ENCODE data around the gene ZNF665. TPM values are rescaled to one million over a fixed set of nuclear protein-coding genes. Genes with fewer than 3 reads are reported as not detected.
"Not testable (repeated sequence)": the region's sequence is repeated elsewhere in the genome, so short reads cannot be mapped to it uniquely, and the experiment has no call there.

The ZNF665 gene
- total RNA-seq, 4 donors from 2014 or later, result 0.13 to 0.27 TPM; not detected in 2

GRCh38 chr19:53212703-53213320 is 19.7 kb upstream of the ZNF665 start:
- TF ChIP-seq POLR2A (IDR thresholded peaks at IDR 0.05) (no peak), CTCF (IDR thresholded peaks at IDR 0.05 in 4 of 5, conservative IDR thresholded peaks at IDR 0.05 in 1 of 5) (no peak)
- H3K4me1 ChIP-seq, result no peaks in the 10 kb centered on the region
- in situ Hi-C loops (cut with MboI; ENCODE audit: low sequenced_read_pairs in 4 of 4), result no loop called here
- intact Hi-C loops (cut with DNase I; ENCODE audit: low total_unique reads), result no loop called here
- no peak overlapping the region for H3K27ac ChIP-seq
- peaks cover 21 to 45% (median 35%) of the 10 kb centered on the region in 3 donors for H3K9me3 ChIP-seq
- no peaks in the 10 kb centered on the region for H3K27me3 ChIP-seq
- ATAC-seq (no peak), DNase-seq (no peak)
- H3K4me3 ChIP-seq, result peak overlapping the region in 1 of 4 donors; percentile 28
- peaks cover 0 to 16% of the 10 kb centered on the region in 2 donors for H3K36me3 ChIP-seq

DNA sequence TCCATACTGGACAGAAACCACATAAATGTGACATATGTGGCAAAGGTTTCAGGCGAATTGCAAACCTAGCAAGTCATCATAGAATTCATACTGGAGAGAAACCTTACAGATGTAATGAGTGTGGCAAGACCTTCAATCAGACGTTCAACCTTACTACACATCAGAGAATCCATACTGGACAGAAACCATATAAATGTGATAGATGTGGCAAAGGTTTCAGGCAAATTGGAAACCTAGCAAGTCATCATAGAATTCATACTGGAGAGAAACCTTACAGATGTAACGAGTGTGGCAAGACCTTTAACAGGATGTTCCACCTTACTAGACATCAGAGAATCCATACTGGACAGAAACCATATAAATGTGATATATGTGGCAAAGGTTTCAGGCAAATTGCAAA is 18.4 kb upstream of the ZNF665 start:
- H3K9me3 ChIP-seq, result peaks cover 21 to 45% (median 32%) of the 10 kb centered on the region in 3 donors
- H3K27me3 ChIP-seq; ATAC-seq; H3K27ac ChIP-seq; H3K4me1 ChIP-seq; intact Hi-C loops (cut with DNase I; ENCODE audit: low total_unique reads); in situ Hi-C loops (cut with MboI; ENCODE audit: low sequenced_read_pairs in 4 of 4); DNase-seq: not testable (repeated sequence)
- H3K4me3 ChIP-seq, result peak overlapping the region in 1 of 4 donors; percentile 2
- peaks cover 0 to 18% of the 10 kb centered on the region in 2 donors for H3K36me3 ChIP-seq

DNA sequence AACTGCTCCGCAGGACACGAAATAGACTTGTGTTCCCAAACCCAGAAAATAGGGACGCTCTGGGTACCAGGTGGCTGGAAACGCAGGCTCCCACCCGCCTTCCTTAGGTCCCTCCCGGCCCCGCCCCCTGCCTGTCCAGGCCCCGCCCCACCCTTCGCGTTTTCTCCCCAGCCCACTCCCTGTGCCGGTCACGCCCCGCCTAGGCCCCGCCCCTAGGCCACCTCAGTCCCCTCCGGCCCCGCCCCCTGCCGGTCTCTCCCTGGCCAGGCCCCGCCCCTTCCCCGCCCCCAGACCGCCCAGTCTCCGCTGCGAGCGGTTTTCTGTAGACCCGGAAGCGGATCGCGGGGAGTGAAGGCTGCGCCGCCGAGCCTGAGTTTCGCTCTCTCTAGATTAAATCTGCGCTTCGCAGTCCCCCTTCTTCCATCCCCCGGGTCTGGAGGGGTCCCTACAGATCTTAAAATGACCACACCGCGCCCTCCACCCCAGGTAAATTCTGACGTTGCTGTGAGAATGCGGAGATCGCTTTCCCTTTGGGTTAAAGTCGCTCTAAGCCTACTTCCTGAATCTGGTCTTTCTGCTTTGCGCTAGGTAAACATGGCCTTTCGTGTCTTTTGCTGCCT is 3.7 kb upstream of the ZNF665 start:
- DNase-seq, result peak; percentile 81 to 82
- Histone ChIP-seq H3K27me3 (no peaks in the 10 kb centered on the region), H3K27ac (peak overlapping the region; percentile 58 to 80 (median 72)), H3K4me1 (peaks cover 3 to 5% of the 10 kb centered on the region in 2 donors), H3K4me3 (peak overlapping the region; percentile 64 to 79 (median 74)), H3K9me3 (no peaks in the 10 kb centered on the region), H3K36me3 (no peaks in the 10 kb centered on the region)
- intact Hi-C loops (cut with DNase I; ENCODE audit: low total_unique reads), result loop anchor here (5.0 to 10.0 kb wide), 7 partner anchors 40 to 825 kb away; partner anchors contain the start of genes ZNF347, ZNF525, ZNF677 and ZNF761
- peak; percentile 79 to 86 for ATAC-seq
- in situ Hi-C loops (cut with MboI; ENCODE audit: low sequenced_read_pairs in 4 of 4), result loop anchor here in 1 of 4 donors (25.0 kb wide), 1 partner anchor 315 kb away; no protein-coding TSS in a partner anchor
- no peak for TF ChIP-seq CTCF (IDR thresholded peaks at IDR 0.05 in 4 of 5, conservative IDR thresholded peaks at IDR 0.05 in 1 of 5)
- peak; percentile 32 to 34 for TF ChIP-seq POLR2A (IDR thresholded peaks at IDR 0.05)

- H3K27me3 ChIP-seq, result no peaks in the 10 kb centered on the region
- peaks cover 3 to 5% of the 10 kb centered on the region in 2 donors for H3K4me1 ChIP-seq
- ATAC-seq, result peak; percentile 47 to 53
- H3K36me3 ChIP-seq, result no peaks in the 10 kb centered on the region
- H3K27ac ChIP-seq, result no peak overlapping the region
- DNase-seq, result peak; percentile 8 to 39
- intact Hi-C loops (cut with DNase I; ENCODE audit: low total_unique reads), result loop anchor here (5.0 to 10.0 kb wide), 7 partner anchors 38 to 827 kb away; partner anchors contain the start of genes ZNF347, ZNF525, ZNF677 and ZNF761
- in situ Hi-C loops (cut with MboI; ENCODE audit: low sequenced_read_pairs in 4 of 4), result loop anchor here in 1 of 4 donors (25.0 kb wide), 1 partner anchor 317 kb away; no protein-coding TSS in a partner anchor
- H3K4me3 ChIP-seq, result no peak overlapping the region
- H3K9me3 ChIP-seq, result no peaks in the 10 kb centered on the region
- peak; percentile 25 to 71 (median 62) for TF ChIP-seq CTCF (IDR thresholded peaks at IDR 0.05 in 4 of 5, conservative IDR thresholded peaks at IDR 0.05 in 1 of 5)
- no peak for TF ChIP-seq POLR2A (IDR thresholded peaks at IDR 0.05)
Measured at GRCh38 chr19:53195265-53195903, 2.2 kb upstream of the ZNF665 start.
